ENCODE data around the gene LRTM1. TPM values are rescaled to one million over a fixed set of nuclear protein-coding genes. Genes with fewer than 3 reads are reported as not detected.

LRTM1 gene
- 1 to 10 TPM in 1 of 5 donors, under 1 TPM in 1, not detected in 3; 0.13 to 4.2 TPM for polyA plus RNA-seq (ENCODE audit: insufficient read depth in 1 of 5, insufficient read length in 5 of 5, low replicate concordance in 1 of 5)
- long read RNA-seq, donor 1, result 0 reads
- long read RNA-seq, donor 2, result 0 reads
- long read RNA-seq, donor 3, result 0 reads
- long read RNA-seq, donor 4, result 0 reads
- long read RNA-seq, donor 5, result 0 reads
- long read RNA-seq, donor 6, result 0 reads
- long read RNA-seq, donor 7, partial matches to known transcripts, result 0 of 1 reads
- long read RNA-seq, donor 7, other reads (novel, unspliced or antisense), result 0 of 1 reads
- long read RNA-seq, donor 8, result 0 reads

DNA sequence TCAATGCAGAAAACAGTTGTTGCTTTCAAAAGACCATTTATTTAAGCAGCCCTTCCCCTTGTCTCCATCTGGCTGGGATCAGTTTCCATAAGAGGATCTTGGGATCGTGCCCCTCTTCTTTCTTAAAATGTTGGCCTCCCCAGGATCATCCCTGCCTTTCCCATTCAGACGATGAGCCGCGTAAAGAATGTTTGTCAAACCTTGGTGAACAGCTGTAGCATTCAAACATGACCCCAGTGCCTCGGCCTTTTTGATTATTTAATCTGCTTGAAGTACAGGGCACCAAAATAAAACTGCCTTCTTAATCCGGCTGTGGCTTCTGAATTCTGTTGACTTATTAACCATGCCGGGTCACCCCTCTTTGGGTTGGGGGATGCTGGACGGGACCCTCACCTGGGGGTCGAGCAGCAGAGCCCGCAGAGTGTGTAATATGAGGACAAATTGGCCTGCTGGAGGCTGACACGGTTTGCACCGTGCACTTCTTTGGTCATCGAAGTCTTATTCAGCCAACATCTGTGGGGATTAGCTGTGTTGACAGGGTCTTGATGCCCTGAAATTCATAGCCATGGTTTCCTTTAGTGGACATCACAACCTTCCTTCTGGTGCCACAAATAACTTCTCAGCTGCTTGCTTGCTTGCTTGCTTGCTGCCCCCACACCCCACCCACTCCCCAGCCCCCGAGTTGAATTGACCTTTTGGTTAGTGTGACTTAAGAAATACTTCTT is at the start of gene LRTM1:
Gene LRTM1, minus strand, starts transcription at position 14 of the 725 bp plus-strand sequence. CDS start 148 bp downstream, outside the sequence.
- DNase-seq, result no peak

DNA sequence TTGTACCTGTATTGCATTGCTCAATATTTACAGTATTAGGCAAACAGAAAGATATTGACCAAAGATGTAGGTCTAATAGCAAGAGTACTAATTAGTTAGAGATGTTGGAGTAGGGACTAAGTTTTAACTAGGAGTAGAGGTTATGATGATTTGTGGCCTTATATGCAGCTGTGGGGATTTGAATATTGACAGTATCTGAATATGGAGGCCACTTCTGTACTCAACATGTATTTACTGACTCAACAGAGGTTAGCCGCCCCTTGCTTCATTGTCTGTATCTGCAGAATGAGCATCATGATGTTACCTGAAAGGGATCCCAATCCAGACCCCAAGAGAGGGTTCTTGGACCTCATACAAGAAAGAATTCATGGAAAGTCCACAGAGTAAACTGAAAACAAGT is 49.6 kb upstream of the LRTM1 start:
- no peak for DNase-seq

DNA sequence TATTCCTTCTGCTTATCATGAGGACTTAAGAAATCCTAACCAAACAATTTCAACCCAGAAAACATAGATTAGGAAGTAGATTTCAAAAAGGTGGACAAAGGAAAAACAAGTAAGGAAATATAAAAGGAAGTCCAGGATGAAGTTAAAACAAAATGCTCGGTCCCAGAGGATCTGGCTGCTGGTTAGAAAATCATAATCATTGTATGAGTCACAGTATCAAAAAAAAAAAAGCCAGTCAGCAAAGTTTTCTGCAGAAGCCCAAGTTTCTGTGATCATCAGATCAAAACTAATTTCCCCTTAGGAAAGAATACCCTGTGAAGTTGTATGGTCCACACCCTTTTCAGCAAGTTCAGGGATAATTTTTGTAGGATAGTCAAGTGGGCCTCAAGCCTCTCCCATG is 43.0 kb upstream of the LRTM1 start:
- no peak for DNase-seq

DNA sequence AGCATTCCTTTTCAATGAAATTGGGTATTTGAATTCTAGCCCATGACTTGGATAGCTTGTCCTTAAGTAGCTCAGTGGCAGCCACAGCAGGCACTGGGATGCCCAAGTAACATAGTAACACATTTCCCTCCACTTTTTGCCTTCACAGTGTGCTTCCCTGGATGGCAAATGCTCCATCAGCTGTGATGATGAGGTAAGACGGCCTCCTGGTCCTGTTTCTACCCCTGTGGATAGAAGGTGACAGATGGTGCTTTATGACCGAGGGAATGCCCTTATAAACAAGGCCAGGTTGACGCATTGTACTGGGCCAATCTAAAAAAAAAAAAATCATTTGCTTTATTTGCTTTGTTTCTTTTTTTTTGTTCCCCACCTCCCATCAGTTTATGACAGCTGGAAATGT is 41.8 kb upstream of the LRTM1 start:
- DNase-seq, result no peak

DNA sequence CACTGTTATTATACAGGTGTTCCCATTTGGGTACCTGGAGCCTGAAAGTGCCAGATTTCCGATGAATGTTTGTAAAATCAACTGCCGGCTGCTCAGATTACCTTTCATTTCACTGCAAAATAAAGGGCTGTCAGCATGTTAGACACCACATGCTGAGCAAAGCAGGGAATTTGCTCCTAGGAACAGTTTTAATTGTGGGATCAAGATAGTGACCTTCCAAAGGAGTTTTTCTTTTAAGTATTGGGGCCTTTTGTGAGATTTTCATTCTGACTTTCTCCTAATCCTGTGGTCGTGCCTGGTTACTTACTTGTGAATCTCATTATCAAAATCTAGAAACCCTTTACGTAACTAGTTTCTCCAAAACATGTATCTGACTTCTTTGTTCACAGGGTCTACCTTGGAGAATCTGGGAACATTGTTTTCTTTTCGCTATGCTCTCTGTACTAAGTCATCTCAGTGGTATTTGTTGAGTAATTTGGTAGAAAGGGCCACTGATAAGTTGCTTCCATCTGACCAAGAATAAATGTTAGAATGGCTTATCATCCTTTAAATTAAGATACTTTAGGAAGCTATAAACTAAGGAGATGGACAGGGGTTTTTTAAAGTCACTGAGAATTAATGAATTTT is 40.8 kb upstream of the LRTM1 start:
- no peak for DNase-seq

DNA sequence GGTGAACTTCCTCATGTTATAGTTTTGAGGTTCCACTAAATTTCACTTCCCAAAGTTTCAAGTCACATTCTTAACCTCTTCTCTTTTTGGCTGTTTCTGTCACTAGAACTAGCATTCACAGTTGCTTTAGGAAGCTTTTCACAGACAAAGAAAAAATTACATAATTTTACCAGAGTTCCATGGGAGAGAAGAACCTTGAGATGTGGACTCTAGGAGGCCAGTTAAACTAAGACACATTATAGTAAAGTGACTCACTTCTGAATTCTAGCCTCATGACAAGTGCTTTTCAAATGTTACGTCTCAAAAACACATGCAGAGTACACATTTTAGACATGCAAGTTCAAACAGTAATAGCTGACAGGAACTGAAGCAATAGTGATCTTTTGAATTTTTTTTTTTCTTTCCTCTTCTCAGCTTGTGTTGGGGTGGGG is 39.9 kb upstream of the LRTM1 start:
- DNase-seq, result no peak

DNA sequence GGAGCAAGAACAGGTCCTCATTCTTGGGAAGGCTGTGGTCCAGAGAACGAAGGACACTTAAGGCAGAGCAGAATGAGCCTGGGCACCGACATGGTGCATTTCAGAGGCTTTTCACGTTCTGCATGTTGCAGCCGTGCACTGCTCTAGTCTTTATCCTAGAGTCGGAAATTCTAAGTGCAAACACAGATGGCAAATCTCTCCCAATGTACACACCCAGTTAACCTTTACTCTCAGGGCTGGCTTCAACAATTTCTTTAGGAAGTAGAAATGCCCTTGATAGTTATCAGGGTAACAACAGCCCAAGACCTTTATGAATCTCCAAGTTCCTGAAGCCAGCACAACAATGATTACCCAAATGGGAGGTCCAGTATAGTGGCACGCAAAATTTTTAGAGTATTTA is 39.1 kb upstream of the LRTM1 start:
- no peak for DNase-seq

DNA sequence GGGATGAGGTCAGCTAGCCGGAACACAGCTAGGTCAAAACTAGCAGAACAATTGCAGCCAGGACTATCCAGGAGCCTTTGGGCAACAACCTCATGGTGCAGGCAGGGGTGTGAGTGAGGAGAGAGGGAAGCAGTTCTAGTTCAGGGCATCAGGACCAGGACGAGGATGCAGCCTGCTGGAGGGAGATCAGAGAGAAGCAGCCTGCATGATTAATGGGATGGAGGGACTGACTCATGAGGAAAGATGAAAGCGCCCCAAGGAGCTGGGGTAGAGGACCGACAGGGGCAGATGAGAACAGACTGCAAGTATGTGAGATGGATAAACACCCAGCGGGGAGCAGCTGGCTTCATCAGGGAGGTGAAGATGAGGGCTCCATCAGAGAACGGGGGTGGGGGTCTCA is 37.9 kb upstream of the LRTM1 start:
- DNase-seq, result no peak

DNA sequence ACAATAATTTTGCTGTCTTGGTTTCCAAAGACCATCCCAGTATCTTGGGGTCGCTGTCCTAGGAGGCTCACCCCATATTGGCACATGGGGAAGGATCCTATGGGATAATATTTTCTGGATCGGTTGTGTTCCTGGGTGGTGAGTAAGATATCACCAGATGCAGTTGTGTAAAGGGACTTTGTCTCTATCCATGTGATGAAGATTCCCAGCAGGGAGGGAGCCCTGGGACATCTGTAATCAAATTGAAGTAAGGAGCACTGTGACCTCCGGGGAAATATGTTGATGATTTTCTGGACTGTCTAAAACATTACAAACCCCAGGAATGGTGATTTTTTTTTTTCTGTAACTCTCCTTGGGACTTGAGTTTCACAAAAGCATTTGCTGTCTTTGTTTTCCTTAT is 36.2 kb upstream of the LRTM1 start:
- DNase-seq, result no peak

DNA sequence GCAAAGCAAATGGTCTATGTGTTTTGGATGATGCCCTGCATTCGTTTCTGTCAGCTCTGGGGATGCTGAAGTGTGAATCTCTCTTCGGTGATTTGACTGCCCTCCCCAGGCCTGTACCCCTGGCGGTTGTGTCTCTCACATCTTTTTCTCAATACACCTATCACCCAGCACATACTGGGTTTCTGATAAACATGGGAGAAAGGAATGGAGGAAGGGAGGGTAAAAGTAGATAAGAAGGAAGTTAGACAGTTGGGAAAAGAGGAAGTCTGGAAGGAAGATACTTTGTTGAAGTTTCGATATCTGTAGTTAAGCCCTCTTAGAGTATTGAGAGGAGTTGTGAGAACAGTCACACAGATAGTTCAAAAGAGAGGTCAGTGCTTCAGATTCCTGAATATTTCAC is 35.8 kb upstream of the LRTM1 start:
- no peak for DNase-seq

DNA sequence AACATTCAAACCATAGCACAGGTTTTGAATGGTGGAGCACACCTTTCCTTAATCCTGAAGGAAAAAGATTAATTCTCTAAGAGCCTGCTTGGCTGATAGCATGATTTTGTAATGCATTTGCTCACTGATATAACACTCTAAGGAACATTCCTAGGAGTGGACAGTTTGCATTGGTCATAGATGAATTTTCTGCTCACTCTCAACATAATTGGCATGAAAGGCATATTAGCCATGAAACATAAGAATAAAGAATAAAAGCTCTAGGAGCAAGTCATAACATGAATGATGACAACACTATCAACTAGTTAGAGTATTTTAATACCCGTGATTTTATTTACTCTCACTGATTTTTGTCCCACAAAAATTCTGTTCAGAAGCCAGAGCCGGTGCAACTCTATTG is 34.3 kb upstream of the LRTM1 start:
- DNase-seq, result no peak

DNA sequence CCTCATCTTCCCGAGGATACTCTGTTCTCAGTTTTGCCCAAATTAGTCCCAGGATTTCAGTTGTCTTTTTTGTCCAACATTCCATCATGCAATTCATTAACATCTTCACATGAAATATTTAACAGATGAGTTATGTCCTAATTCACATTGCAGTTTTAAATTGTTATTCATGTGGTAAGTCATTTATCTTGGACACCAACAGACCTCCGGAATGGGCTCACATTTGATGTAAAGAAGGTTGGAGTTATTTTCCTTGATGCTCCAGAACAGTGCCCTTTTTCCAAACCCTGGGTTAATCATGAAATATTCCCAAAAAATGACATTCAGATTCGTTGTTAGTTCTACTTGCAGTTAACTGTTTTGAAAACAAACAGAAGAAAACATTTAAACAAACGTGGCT is 32.8 kb upstream of the LRTM1 start:
- DNase-seq, result no peak

DNA sequence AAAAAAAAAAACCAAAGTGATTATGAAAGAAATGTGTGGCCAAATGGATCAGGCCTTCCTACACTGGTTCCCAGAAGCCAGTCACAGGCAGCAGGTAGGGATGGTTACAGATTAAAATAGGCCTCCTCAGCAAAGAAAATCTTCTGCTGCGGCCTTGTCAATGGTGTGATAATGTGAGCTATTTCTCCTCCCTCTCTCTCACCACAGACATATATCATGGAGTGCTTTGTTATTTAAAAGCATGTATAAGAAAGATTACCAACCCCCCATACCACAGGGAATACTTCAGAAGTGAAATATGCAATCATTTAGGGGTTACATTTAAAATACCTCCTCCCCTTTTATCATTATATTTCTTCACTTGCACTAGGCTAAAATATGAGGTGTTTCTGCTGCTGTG is 32.2 kb upstream of the LRTM1 start:
- no peak for DNase-seq

DNA sequence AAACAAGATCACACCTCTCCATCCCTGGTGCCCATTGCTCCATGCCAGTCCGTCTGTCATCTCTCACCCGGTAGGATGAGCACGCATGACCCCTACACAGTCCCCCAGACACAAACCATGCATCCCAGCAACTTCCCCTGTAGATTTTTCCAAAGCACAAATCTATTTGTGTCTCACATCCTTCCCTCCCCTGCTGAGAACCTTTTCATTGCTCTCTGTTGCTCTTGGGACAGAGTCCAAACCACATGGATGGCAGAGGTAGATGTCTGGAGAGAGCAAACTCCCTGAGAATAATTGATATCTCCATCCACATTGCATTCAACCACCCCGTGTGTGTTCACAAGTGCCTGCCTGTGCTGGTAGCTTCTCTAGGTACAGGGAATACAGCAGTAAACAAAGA is 29.9 kb upstream of the LRTM1 start:
- no peak for DNase-seq

DNA sequence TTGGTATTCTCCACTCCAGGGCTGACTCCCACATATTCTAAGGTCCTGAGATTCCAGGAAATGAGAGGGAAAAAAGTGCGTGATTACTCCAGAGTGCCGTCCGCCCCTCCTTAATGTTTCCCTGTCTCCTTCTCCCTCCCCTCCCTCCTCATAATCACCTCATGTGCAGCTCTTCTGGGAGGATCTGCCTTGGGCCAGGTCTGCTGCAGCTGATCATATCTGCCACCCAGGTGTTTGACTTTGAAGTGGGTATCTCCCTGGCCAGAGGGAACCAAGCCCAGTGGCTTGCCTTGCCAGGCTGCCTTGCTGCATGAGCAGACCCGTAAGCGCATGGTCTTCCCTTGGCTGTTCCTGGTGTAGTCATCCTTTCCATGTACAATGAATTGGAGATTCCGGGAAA is 28.1 kb upstream of the LRTM1 start:
- DNase-seq, result no peak

DNA sequence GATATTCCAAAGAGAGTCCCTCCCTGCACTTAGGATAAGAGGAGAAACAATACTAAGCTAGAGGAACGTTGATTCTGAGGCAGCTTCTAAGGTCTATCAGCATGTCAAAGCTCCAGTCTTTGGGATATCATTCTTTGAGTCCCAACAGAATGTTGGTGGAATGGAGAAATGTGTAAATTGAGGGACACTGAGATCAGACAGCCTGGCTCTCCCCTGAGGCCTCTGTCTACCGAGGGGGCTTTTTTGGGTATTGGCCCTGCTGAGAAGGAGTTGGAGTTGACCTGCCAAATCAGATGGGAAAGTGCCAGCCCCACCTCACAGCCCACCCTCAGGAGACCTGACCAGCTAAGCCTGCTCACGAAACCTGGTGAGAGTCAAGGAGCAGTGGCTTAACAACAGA is 27.6 kb upstream of the LRTM1 start:
- no peak for DNase-seq

DNA sequence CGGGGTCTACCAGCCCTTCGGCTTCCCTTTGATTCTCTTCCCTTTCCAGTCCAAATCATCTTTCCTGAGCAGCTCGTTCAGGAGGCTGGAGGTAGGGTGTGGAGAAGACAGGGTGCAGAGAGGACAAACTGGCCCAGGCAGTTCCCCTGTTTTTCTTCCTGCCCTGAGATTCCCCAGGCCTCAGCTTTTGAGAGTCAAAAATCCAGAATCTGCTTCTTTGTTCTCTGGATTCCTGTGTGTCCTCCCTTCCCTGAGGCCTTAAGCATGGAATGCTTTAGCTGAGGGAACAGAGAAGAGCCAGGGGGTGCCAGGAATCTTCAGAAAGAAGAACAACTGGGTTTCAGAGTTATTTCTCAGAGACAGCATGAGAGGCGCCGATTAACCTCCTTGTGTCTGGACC is 26.7 kb upstream of the LRTM1 start:
- no peak for DNase-seq

DNA sequence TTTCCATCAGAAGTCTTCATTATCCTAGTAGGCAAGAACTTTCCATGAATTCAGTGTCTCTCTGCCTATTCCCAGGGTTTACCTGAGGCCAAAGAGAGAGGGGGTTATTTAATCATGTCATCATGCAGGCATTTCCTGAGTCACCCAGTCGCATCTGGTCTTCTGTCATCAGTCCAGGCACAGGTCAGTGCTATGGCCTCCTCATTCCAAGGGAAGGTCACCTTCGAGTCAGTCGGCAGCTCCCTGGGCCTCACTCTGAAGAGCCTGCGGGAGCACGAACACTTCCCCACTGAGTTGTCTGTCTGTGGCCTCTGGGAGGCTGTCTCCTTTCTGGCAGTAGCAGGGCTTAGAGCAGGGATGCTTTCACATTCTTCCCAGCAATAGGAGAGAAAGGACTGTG is 26.2 kb upstream of the LRTM1 start:
- DNase-seq, result no peak

DNA sequence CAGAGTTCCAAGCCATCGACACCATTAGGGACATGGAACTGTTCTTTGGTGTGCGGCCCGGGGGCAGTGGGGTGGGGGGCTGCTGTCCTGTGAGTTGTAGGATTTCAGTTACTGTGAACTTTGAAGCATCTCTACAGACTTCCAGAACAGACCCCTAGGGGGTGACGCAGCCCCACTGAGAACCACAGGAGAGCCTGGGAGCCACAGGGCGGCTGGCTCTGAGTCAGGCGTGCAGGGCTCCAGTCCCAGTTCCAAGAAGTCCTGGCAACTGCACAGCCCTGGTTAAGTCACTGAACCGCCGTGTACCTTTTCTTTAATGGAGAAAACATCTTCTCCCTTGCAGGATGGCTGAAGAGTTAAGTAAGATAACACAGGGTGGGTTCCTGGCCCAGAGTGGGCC is 23.5 kb upstream of the LRTM1 start:
- peak; percentile 67 to 73 for DNase-seq

DNA sequence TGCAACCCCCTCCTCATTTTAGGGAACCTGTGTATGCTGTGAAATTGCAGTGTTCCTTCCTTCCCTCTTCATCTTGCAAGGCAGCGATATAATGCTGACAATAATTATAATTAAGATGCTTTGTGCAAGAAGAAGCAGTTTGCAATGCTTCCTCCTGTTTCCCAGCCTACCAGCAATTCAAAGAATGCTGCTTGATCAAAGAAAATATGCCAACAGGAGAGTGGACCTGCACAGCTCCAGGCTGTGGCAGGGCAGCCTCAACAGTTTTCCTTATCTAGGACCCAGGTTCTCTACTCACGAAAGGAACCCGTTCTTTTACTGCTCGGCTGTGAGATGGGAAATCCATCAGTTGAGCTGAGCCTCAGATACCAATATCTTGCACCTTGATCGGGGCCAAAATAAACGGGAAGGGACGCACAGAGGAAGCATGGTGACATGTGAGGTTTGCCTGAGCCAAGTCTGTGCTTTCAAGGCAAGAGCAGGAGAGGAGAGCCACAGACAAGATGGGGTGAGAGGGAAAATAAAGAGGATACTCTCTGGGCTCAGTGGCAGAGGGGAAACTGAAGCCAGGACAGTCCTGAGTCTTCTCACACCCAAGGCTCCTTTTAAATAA is 22.6 kb upstream of the LRTM1 start:
- no peak for DNase-seq

DNA sequence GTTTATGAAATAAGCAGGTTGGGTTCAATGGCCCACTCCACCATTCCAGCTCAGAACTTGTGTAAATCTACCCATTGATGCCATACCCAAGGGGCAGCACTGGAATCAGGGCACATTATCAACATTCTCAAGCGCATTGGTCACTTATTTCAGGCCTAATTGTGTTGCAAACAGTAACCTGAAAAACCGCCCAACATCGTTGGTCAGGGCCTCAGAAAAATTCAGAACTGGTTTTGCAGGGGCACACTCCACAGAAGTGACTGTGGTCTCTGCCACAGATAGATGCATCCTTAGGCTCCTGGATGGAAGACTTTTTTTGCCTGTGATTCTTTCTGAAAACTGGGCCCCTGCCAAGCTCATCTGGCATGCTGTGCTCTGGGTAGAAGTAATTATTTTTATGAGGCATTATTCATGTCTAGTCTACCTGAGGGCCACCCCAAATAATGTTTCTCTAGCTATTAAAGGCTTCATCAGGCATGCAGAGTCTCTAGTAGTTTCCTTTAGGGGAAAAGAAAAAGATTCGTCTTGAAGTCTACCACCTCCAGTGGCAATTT is 21.7 kb upstream of the LRTM1 start:
- DNase-seq, result no peak

DNA sequence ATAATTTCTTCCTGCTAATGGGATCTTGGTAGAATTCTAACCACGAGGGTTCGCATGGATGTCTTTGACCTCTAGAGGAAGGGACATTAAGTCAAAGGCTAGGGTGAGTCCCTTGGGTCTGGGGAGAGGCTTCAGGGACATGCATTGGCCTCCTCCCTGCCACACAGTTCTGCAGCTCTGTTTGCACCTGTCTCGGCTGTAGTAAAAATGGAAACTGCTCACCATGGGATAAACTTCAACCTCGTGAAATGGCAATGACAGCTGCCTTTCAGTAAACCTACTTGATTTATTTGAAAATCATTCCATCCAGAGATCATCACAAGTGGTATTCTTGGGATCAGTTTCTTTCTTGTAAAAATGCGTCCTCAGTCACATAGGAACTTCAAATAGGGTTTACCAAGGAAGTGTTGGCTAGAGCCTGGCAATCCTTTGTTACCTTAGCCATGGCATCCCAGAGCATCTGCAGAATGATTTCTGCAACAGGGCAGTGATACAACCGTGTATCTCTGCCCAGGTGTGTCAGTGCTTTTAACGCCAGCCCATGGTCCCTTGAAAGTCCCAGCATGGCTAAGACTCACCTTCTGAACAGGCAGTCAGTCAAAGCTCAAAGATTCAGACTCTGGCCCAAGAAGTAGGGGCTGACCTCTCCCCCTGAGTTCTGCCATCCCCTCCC is 14.0 kb upstream of the LRTM1 start:
- no peak for DNase-seq

Data from right lung (tissue), 10 donors.